ENCODE measurements around the gene VMAC. TPM values are rescaled to one million over a fixed set of nuclear protein-coding genes. Genes with fewer than 3 reads are reported as not detected.

The VMAC gene
- total RNA-seq, 1 donor from 2014 or later, result 3.0 TPM

DNA sequence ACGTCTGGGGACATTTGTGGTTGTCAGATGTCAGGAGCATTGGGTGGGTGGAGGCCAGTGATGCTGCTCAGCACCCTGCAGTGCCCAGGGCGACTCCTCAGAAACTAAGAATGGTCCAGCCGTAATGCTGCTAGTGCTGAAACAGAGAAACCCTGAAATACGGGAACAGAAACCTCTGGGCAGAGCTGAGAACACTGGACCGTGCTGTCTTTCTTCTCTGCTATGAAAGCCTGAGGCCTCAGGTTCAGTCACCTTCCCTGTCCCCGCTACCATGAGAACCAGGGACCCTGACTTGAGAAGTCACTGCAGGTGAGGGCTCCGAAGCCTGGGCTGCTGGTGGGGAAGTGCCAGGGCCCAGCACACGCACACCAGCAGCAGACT is 22.8 kb downstream of the VMAC start:
- no peak for DNase-seq (ENCODE audit: low spot score)

GRCh38 chr19:5929179-5929578 is 24.5 kb downstream of the VMAC start:
- no peak for DNase-seq (ENCODE audit: low spot score)

- no peak for DNase-seq (ENCODE audit: low spot score)
Observed at GRCh38 chr19:5929625-5930024, 25.0 kb downstream of the VMAC start.

GRCh38 chr19:5931251-5931650 is 26.6 kb downstream of the VMAC start:
- DNase-seq (ENCODE audit: low spot score), result no peak

DNA sequence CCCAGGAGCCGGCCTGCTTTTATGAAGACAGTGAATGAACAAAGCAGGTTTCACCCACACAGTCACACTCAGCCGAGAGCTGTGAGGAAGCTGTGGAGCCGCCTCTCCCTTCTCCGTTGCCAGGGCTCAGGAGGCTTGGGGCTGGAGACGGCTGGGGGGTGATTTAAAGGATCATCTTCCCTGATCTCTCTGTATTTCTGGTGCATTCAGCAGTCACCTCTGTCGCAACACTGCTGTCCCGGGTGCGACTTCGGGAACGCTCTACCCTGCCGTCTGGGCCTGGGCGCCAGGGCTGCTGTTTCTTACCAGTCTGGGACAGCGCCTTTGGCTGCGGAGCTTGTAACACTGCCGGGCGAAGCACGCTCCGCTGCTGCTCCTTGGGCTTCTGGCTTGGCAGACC is 27.5 kb downstream of the VMAC start:
- no peak for DNase-seq (ENCODE audit: low spot score)

DNA sequence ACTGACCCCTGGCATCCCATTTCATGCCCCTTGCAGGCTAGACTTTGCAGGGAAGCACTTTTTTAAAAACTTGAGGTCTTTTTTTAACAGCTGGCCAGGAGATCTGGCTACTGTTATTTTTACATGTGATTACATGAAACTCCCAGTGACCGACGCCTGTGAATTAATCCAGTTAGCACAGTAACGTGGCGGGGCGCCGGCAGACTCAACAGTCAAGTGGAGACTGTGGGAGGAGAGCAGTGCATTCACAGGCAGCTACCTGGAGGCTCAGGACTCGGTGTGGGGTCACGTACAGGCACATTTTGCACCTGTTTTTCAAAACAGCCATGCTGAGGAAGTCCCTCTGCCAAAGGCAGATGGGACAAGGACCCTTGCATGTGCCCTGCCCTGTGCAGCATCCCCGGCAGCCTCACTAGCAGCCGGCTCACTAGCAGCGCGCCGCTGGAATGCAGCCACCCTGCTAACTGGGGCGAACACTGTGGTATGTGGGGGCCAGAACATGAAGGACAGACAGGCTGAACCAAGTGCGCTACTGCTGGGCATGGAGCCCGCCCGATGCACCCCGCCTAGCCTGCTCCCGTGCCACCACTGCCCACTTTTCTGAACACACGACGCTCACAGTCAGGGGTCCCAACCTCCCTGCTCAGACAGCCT is 28.1 kb downstream of the VMAC start:
- no peak for DNase-seq (ENCODE audit: low spot score)

GRCh38 chr19:5933391-5934068 is 28.9 kb downstream of the VMAC start:
- no peak for DNase-seq (ENCODE audit: low spot score)

DNA sequence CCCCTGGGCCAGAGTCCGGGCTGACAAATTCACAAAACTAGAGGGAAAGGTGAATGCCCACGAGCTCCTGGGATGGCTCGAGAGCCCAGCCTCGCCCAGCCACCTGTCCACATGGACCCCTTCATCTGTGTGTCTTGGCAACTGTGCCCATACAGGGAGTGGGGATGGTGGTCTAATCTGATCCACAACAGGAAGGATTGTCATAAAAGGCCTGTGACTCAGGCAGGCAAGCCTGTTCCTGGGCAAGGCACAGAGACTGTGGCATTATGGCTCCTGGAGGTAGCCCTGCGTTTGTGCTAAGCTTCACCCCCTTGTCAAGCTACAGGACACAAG is 29.4 kb downstream of the VMAC start:
- DNase-seq (ENCODE audit: low spot score), result no peak

DNA sequence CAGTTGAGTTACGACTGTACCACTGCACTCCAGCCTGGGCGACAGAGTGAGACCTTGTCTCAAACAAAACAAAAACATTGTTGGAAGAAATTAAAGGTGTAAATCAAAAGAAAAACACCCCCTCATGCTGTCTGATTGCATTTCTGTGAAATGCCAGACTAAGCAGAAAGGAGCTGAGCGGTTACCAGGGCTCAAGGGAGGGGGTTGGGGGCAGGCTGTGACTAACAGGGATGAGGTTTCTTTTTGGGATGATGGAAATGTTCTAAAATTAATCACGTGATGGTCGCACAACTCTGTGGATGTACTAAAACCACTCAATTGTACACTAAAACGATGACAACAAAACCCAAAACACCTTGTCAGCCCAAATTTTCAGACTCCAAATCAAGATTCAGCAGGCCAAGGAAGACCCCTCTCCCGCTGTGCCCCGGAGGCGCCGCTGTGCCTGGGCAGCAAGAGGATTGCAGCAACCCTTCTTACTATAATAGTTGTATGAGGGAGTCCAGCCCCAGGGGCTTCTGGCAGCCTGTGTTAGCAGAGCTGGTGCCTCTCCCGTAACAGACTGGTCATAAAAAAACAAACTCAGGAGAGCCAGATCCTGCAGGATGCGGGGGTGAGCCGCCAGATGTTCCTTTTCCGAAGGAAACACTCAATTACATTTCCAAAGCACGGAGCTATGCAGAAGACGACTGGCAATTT is 30.3 kb downstream of the VMAC start:
- no peak for DNase-seq (ENCODE audit: low spot score)

- no peak for DNase-seq (ENCODE audit: low spot score)
Observed at GRCh38 chr19:5935473-5936291, 31.0 kb downstream of the VMAC start.

GRCh38 chr19:5936292-5936592 is 31.6 kb downstream of the VMAC start:
- DNase-seq (ENCODE audit: low spot score), result no peak

GRCh38 chr19:5937550-5937949 is 32.9 kb downstream of the VMAC start:
- DNase-seq (ENCODE audit: low spot score), result no peak

- no peak for DNase-seq (ENCODE audit: low spot score)
Observed at GRCh38 chr19:5940260-5941208, 35.9 kb downstream of the VMAC start.

GRCh38 chr19:5941673-5942072 is 37.0 kb downstream of the VMAC start:
- DNase-seq (ENCODE audit: low spot score), result no peak

- DNase-seq (ENCODE audit: low spot score), result no peak
Observed at GRCh38 chr19:5943045-5943444, 38.4 kb downstream of the VMAC start.

DNA sequence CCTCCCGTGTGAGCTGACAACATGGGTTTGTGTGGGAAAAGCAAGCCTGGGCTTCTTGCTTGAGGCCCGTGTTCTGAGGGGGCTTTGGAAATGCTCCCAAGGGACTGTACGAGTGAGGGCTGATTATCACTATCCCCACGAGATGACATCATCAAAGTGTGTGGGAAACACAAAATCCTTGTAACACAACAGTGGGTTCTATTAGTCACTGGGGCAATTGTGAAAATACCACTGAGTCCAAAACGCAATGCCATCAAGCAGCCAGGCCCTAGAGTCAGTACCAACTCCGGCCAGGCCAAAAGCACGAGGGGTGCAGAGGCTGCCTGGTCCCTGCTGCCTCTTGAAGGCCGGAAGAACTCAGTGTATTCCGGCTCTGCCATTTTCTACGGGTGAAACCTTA is 39.0 kb downstream of the VMAC start:
- DNase-seq (ENCODE audit: low spot score), result no peak

DNA sequence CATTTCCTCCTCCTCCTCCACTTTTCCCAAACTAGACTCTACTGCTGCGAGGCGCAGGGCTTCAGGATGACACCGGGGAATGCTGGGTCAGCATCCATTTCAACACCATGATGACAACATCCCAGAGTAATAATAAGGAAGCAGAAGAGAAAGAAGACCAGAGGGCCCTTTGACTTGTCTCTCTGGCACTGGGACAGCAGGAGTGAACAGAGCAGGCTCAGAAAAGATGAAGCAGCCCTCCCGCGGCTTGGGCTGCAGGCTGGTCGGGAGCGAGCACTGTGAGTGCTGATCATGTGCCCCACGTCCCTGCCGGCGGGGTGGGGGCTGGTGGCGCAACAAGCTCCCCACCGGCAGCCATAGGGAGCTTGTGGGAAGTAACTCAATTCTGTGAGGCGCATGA is 42.8 kb downstream of the VMAC start:
- no peak for DNase-seq (ENCODE audit: low spot score)

- DNase-seq (ENCODE audit: low spot score), result no peak
Observed at GRCh38 chr19:5948752-5949564, 44.3 kb downstream of the VMAC start.

DNA sequence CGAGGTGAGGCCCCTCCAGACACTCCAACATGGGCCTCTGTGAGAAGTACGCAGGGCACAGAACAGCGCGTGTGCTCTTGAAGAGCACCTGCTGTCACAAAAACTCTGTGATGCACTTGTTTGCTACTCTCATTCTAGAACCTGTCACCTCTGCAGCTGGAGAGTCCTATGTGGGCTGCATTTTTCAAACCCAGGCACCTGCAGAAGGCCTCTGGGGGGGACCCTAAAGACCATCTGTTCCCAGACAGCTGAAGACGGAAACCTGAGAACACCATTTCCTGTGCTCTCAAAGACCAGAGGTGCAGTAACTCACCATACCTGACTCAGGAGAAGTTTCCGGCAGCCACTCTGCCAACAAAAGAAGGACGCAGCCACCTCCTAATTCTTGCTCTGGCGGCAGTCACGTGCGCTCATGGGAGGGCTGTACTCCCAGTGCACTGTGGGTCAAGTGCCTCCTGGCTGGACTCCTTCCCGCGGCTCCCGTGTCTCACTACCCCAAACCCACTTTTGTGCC is 45.2 kb downstream of the VMAC start:
- DNase-seq (ENCODE audit: low spot score), result no peak

GRCh38 chr19:5950741-5951140 is 46.1 kb downstream of the VMAC start:
- no peak for DNase-seq (ENCODE audit: low spot score)

All from mesenteric fat pad (tissue), 1 donor.